IMR-90 (cell line): ENCODE results near the gene HOXC13. TPM values are rescaled to one million over a fixed set of nuclear protein-coding genes. Genes with fewer than 3 reads are reported as not detected.

Experiments
- ATAC-seq: fragments of 200-7000 bp; cut with Tn5 transposase; 2 replicates; pipeline ENCODE4 v1.9.1; 2020; ENCODE audit warnings: low read depth, mild to moderate bottlenecking, moderate library complexity
- BruUV-seq: library from RNA; stranded (reverse); fragments of 400-500 nt; replicated peaks from 2 replicates; lab custom pipeline; 2021; lab: Mats Ljungman, UMichigan
- CTCF ChIA-PET: fragments of 300-600 bp; formaldehyde crosslinking; extraction: SDS; loops from one replicate; lab custom pipeline; 2021; ENCODE audit warnings: antibody characterized with exemption; lab: Yijun Ruan, JAX
- POLR2A ChIA-PET: fragments of 300-600 bp; sonication (Branson Sonifier 250); formaldehyde crosslinking; loops from one replicate; lab custom pipeline; 2022; ENCODE audit warnings: antibody characterized with exemption; ENCODE audit not compliant: unreplicated experiment; lab: Charles Lee
- DNase-seq: peaks from one replicate; pipeline ENCODE4 v3.0.0; 2013
- H2AFZ ChIP-seq: replicated peaks from 2 replicates; pipeline ENCODE3; 2013; ENCODE audit warnings: low read length, mild to moderate bottlenecking; ENCODE audit not compliant: poor library complexity
- H2AK5ac ChIP-seq: 2 replicates; pipeline ENCODE4 v1.6.1; 2013; ENCODE audit warnings: low read depth, low read length, inconsistent platforms
- H2AK9ac ChIP-seq: replicated peaks from 2 replicates; pipeline ENCODE3; 2013; ENCODE audit warnings: mild to moderate bottlenecking, low read depth, low read length, moderate library complexity; ENCODE audit not compliant: poor library complexity
- H2BK120ac ChIP-seq: 2 replicates; pipeline ENCODE4 v1.6.1; 2013; ENCODE audit warnings: low read depth, low read length, inconsistent platforms
- H2BK15ac ChIP-seq: 3 replicates; pipeline ENCODE4 v1.6.1; 2013; ENCODE audit warnings: low read depth, low read length, inconsistent platforms
- H2BK20ac ChIP-seq: 2 replicates; pipeline ENCODE4 v1.6.1; 2013; ENCODE audit warnings: low read depth, mild to moderate bottlenecking, inconsistent platforms, low read length, moderate library complexity
- H2BK5ac ChIP-seq: 2 replicates; pipeline ENCODE4 v1.6.1; 2013; ENCODE audit warnings: mild to moderate bottlenecking, low read depth, low read length, inconsistent platforms; ENCODE audit not compliant: poor library complexity, severe bottlenecking
- H3K14ac ChIP-seq: replicated peaks from 2 replicates; pipeline ENCODE4 v1.6.1; 2013; ENCODE audit warnings: low read depth, low read length, inconsistent platforms
- H3K18ac ChIP-seq: 2 replicates; pipeline ENCODE4 v1.6.1; 2013; ENCODE audit warnings: low read depth, low read length, control low read depth
- H3K23ac ChIP-seq: 2 replicates; pipeline ENCODE4 v1.6.1; 2013; ENCODE audit warnings: low read depth, low read length, inconsistent platforms
- H3K27ac ChIP-seq: 2 replicates; pipeline ENCODE4 v1.5.1; 2013; ENCODE audit warnings: mild to moderate bottlenecking, control low read depth, low read length; ENCODE audit not compliant: insufficient read depth
- H3K27me3 ChIP-seq: 2 replicates; pipeline ENCODE4 v1.6.1; 2013; ENCODE audit warnings: low read length; ENCODE audit not compliant: control insufficient read depth, insufficient read depth
- H3K36me3 ChIP-seq: 2 replicates; pipeline ENCODE4 v1.6.1; 2013; ENCODE audit warnings: low read length, mixed read lengths; ENCODE audit not compliant: control insufficient read depth, insufficient read depth
- H3K4ac ChIP-seq: 2 replicates; pipeline ENCODE4 v1.6.1; 2013; ENCODE audit warnings: low read depth, low read length, inconsistent platforms
- H3K4me1 ChIP-seq: 2 replicates; pipeline ENCODE4 v1.6.1; 2013; ENCODE audit warnings: low read length, mixed read lengths; ENCODE audit not compliant: control insufficient read depth, insufficient read depth
- H3K4me2 ChIP-seq: 2 replicates; pipeline ENCODE4 v1.6.1; 2013; ENCODE audit warnings: low read depth, mild to moderate bottlenecking, control low read depth, low read length, moderate library complexity
- H3K4me3 ChIP-seq: 2 replicates; pipeline ENCODE4 v1.5.1; 2013; ENCODE audit warnings: low read depth, mild to moderate bottlenecking, control low read depth, low read length, moderate library complexity; ENCODE audit not compliant: insufficient read depth
- H3K56ac ChIP-seq: 2 replicates; pipeline ENCODE4 v1.6.1; 2013; ENCODE audit warnings: low read length, inconsistent platforms; ENCODE audit not compliant: insufficient read depth; ENCODE audit errors: extremely low read depth
- H3K79me1 ChIP-seq, 2 experiments: 2 replicates each; pipeline ENCODE4 v1.6.1; 2013; ENCODE audit warnings: low read length in 2 of 2, inconsistent platforms in 1 of 2, low read depth in 1 of 2
- H3K9ac ChIP-seq: 2 replicates; pipeline ENCODE4 v1.6.1; 2013; ENCODE audit warnings: low read depth, low read length, control low read depth
- H3K9me1 ChIP-seq: 2 replicates; pipeline ENCODE4 v1.6.1; 2013; ENCODE audit warnings: low read length, inconsistent platforms; ENCODE audit not compliant: insufficient read depth
- H3K9me3 ChIP-seq: 2 replicates; pipeline ENCODE4 v1.6.1; 2013; ENCODE audit warnings: low read length; ENCODE audit not compliant: control insufficient read depth, insufficient read depth
- H4K20me1 ChIP-seq: 2 replicates; pipeline ENCODE4 v1.6.1; 2013; ENCODE audit warnings: low read length, inconsistent platforms; ENCODE audit not compliant: insufficient read depth
- H4K5ac ChIP-seq: 2 replicates; pipeline ENCODE4 v1.6.1; 2013; ENCODE audit warnings: mild to moderate bottlenecking, low read depth, low read length, control low read depth
- H4K8ac ChIP-seq, 2 experiments: 2 replicates each; pipeline ENCODE4 v1.6.1; 2013; ENCODE audit warnings: low read depth in 2 of 2, low read length in 2 of 2, control low read depth in 1 of 2, inconsistent platforms in 1 of 2
- H4K91ac ChIP-seq: 2 replicates; pipeline ENCODE4 v1.6.1; 2013; ENCODE audit warnings: low read depth, low read length, inconsistent platforms; ENCODE audit not compliant: insufficient read depth
- CEBPB ChIP-seq: IDR thresholded peaks from 2 replicates; pipeline ENCODE4 v1.6.1; 2012; ENCODE audit warnings: low read depth, low read length, improper control_type of control experiment
- CHD1 ChIP-seq: IDR thresholded peaks from 2 replicates; pipeline ENCODE4 v1.6.1; 2012; ENCODE audit warnings: low read depth, low read length, improper control_type of control experiment
- CTCF ChIP-seq: conservative IDR thresholded peaks from 2 replicates; pipeline ENCODE4 v1.5.1; 2012; ENCODE audit warnings: mild to moderate bottlenecking, low read depth, low read length, improper control_type of control experiment
- ELK1 ChIP-seq: fragments of 150-350 bp; IDR thresholded peaks from 2 replicates; pipeline ENCODE4 v1.6.1; 2016; ENCODE audit warnings: low read depth, mild to moderate bottlenecking, low read length, moderate library complexity, borderline replicate concordance
- POLR2A ChIP-seq: IDR thresholded peaks from 2 replicates; pipeline ENCODE4 v1.6.1; 2012; ENCODE audit warnings: mild to moderate bottlenecking, low read depth, low read length
- RCOR1 ChIP-seq: IDR thresholded peaks from 2 replicates; pipeline ENCODE4 v1.6.1; 2012; ENCODE audit warnings: mild to moderate bottlenecking, low read length, improper control_type of control experiment; ENCODE audit not compliant: insufficient replicate concordance
- WGBS, 2 experiments: methylation state at CpG; one replicate each; pipeline versions ENCODE4 v1.1.5 to v1.1.7; 2013; ENCODE audit warnings: missing lambda C conversion rate in 2 of 2; ENCODE audit not compliant: insufficient read length in 1 of 2; ENCODE audit errors: extremely low coverage in 2 of 2; 5-methylcytosine and 5-hydroxymethylcytosine counted together
- dilution Hi-C: fragments of 300-500 bp; cut with HindIII; formaldehyde crosslinking; loops from one replicate; pipeline ENCODE4 v1.14.3; 2018; ENCODE audit warnings: low sequenced_read_pairs; ENCODE audit not compliant: unreplicated experiment
- in situ Hi-C: fragments of 300-500 bp; cut with MboI; formaldehyde crosslinking; loops from 3 replicates; pipeline ENCODE4 v1.14.3; 2019; ENCODE audit warnings: low sequenced_read_pairs, inconsistent platforms, mixed read lengths
- intact Hi-C: fragments of 100-400 bp; cut with micrococcal nuclease; formaldehyde crosslinking; loops from 2 replicates; pipeline ENCODE4 v1.10.0; 2022
- polyA plus RNA-seq, 3 experiments: library from polyadenylated mRNA; depleted of rRNA; stranded (reverse); fragments of >200 nt; gene quantifications; 2 replicates each; pipeline ENCODE4 v1.2.3, GENCODE V29; 2012; ENCODE audit warnings: low replicate concordance in 1 of 3
- total RNA-seq: library from RNA; depleted of rRNA; stranded (reverse); fragments of >200 nt; gene quantifications from 2 replicates; pipeline ENCODE4 v1.2.3, GENCODE V29; 2012

Gene HOXC13
- total and polyA plus RNA-seq, 2 of the 4 experiments (the other 2 are of a cell fraction): not detected

GRCh38 chr12:53956914-53957536 lies 18.4 kb downstream of the HOXC13 start:
- Histone ChIP-seq H3K9me1 (no peaks in the 10 kb centered on the region), H2BK5ac (no peak overlapping the region), H3K27ac (no peak overlapping the region), H2BK20ac (no peak overlapping the region), H3K79me1 (no peaks in the 10 kb centered on the region), H4K20me1 (no peaks in the 10 kb centered on the region), H3K14ac (no peak overlapping the region), H2AFZ (no peak overlapping the region), H3K9ac (no peak overlapping the region), H3K4ac (no peak overlapping the region), H4K91ac (no peak overlapping the region), H3K27me3 (peaks cover 96% of the 10 kb centered on the region), H3K36me3 (no peaks in the 10 kb centered on the region), H4K8ac (no peak overlapping the region), H3K4me3 (no peak overlapping the region), H3K4me1 (no peaks in the 10 kb centered on the region), H2AK5ac (no peak overlapping the region), H2BK15ac (no peak overlapping the region), H3K4me2 (no peak overlapping the region), H3K18ac (no peak overlapping the region), H3K56ac (no peak overlapping the region), H3K23ac (no peak overlapping the region), H2BK120ac (no peak overlapping the region), H3K9me3 (peaks cover 6% of the 10 kb centered on the region), H2AK9ac (no peak overlapping the region), H4K5ac (no peak overlapping the region)
- in situ Hi-C loops (no loop called here), intact Hi-C loops (no loop called here), dilution Hi-C loops (no loop called here)
- ATAC-seq: no peak
- TF ChIP-seq ELK1: no peak
- TF ChIP-seq CHD1: no peak
- no peak for TF ChIP-seq CEBPB
- no peak for TF ChIP-seq RCOR1
- no peak for TF ChIP-seq CTCF
- TF ChIP-seq POLR2A: no peak
- DNase-seq: no peak
- ChIA-PET CTCF (no interaction called here), POLR2A (no interaction called here)
- 26% methylated on average over 4 of the region's 11 CpGs; no CpG with 5 or more reads in 1 of the 2 experiments for WGBS, 2 experiments
- BruUV-seq: no TSS peak
